Left cardiac atrium (tissue), 4 donors: Measurements from ENCODE around the gene SRRM1. TPM values are rescaled to one million over a fixed set of nuclear protein-coding genes. Genes with fewer than 3 reads are reported as not detected.

Experiments used
- ATAC-seq, 2 donors: fragments of 200-7000 bp; cut with Tn5 transposase; one replicate each; pipeline ENCODE4 v1.9.1; 2020; ENCODE audit warnings: mild to moderate bottlenecking in 2 of 2, moderate library complexity in 2 of 2
- DNase-seq: peaks from one replicate; pipeline ENCODE4 v3.0.0-alpha.2; 2020
- intact Hi-C, 2 donors: fragments of 100-400 bp; cut with DNase I; formaldehyde crosslinking; loops; one replicate each; pipeline versions ENCODE4 v1.14.1 to v1.15.1; 2022 to 2023
- long read RNA-seq: library from polyadenylated mRNA; unstranded; transcript quantifications from one replicate; pipeline ENCODE4 v2.0.0, GENCODE V29; 2021
- total RNA-seq, 2 donors: library from RNA; stranded (reverse); fragmentation: NEBNext Ultra II Directional; extraction: Animal tissue kit (Norgen Biotek cat#: 25700); gene quantifications; one replicate each; pipeline ENCODE4 v1.2.1, GENCODE V29; 2021
- donor health status: DM: no; HTN: yes; CAD: no.
- donor health status: DM: no; HTN: yes; CAD: no; lungs with severe emphysema.
- donor health status: DM: yes; HTN: yes; CAD: no.
- donor health status: Dilated cardiomyopathy.

SRRM1 gene, protein sequence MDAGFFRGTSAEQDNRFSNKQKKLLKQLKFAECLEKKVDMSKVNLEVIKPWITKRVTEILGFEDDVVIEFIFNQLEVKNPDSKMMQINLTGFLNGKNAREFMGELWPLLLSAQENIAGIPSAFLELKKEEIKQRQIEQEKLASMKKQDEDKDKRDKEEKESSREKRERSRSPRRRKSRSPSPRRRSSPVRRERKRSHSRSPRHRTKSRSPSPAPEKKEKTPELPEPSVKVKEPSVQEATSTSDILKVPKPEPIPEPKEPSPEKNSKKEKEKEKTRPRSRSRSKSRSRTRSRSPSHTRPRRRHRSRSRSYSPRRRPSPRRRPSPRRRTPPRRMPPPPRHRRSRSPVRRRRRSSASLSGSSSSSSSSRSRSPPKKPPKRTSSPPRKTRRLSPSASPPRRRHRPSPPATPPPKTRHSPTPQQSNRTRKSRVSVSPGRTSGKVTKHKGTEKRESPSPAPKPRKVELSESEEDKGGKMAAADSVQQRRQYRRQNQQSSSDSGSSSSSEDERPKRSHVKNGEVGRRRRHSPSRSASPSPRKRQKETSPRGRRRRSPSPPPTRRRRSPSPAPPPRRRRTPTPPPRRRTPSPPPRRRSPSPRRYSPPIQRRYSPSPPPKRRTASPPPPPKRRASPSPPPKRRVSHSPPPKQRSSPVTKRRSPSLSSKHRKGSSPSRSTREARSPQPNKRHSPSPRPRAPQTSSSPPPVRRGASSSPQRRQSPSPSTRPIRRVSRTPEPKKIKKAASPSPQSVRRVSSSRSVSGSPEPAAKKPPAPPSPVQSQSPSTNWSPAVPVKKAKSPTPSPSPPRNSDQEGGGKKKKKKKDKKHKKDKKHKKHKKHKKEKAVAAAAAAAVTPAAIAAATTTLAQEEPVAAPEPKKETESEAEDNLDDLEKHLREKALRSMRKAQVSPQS
- total RNA-seq = 10 to 100 TPM; 60.4 to 89.9 TPM
- long read RNA-seq, partial matches to known transcripts = 16 of 34 reads
- long read RNA-seq, other reads (novel, unspliced or antisense) = 14 of 34 reads

- peak; percentile 99 for DNase-seq
- intact Hi-C loops = no loop called here
- peak; percentile 97 for ATAC-seq
These were observed at the start of gene SRRM1 for GRCh38 chr1:24642481-24643362. Gene SRRM1, plus strand, starts transcription at chr1:24643302. Its CDS starts 25 bp downstream, at chr1:24643327.

DNA sequence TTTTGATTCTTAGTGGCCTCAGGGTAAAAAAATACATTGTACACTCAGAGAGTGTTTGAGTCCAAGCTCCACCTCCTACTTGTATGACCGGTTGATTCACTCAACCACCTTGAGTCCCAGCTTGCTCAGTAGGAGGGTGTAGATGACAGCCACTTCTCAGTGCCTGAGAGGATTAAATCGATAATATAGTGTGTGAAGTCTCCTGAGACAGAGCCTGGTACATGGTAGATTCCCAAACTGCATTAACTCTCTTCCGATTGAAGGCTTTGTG, 48.8 kb upstream of the SRRM1 start:
- no peak for ATAC-seq
- DNase-seq = no peak
- intact Hi-C loops = no loop called here

GRCh38 chr1:24596401-24596880, 46.7 kb upstream of the SRRM1 start:
- ATAC-seq (no peak), DNase-seq (no peak)
- intact Hi-C loops = no loop called here

DNA sequence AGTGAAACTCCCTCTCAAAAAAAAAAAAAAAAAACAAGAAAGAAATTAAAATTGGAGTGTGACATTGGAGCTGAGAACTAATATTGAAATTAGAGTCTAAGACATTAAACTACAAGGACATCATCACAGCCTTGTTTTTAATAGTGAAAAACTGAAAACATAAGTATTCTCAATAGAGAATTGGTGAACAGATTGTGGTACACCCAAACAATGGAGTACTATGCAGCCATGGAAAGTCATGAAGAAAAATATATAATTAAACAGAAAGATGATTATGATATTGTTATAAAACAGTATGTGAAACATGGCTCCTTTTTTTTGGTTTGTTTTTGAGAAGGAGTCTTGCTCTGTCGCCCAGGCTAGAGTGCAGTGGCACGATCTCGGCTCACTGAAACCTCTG, 43.8 kb upstream of the SRRM1 start:
- ATAC-seq (no peak), DNase-seq (no peak)
- intact Hi-C loops = no loop called here

DNA sequence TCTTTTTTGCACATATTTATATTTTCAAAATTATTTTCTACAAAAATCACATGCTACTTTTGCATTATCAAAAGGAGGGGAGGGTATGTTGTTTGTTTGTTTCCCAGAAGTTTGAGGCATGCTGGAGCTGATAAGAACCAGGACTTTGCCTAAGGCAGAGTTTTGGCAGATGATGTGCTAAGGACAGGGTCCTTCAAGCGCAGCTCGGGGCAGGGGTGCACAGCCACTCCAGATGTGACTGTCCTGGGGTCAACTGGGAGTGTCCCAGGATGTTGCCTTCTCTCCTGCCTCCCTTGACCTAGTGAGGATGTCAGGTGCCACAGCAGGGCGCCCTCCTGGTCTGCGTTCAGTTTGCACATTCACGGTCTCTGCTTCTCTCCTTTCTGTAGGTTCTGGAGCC, 42.6 kb upstream of the SRRM1 start:
- DNase-seq = no peak
- intact Hi-C loops = no loop called here
- no peak for ATAC-seq

DNA sequence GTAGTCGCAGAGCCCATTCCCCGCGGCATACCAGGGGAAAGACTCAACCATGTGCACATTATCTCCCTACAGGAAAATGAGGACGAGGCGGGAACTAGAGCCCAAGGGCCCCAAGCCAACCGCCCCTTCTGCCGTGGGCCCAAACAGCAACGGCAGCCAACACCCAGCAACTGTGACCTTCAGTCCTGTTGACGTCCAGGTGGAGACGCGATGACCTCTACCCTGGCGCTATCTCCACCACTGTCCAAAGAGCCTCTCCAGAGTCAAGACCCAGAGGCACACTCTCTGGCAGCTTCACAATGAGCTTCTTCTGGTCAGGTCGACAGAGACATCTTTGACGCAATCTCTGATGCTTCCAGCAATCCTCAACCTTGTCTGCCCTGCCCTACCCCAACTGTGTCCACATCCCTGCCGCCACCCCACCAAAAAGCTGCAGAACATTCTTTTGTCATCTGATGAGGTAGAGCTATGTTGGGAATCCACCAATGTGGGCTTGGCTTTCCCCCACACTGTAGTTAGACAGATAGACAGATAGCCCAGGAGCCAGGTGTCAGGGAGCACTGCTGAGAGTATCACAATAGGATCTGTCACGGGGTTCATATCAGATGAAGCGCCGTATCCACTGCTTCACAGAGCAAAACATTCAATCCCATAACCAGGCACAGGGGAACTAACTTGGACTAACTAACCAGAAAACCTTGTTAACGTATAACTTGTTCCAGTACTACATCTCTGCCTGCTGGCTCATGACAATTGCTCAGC, 37.4 kb upstream of the SRRM1 start:
- ATAC-seq = no peak
- intact Hi-C loops = no loop called here
- no peak for DNase-seq

GRCh38 chr1:24606296-24606605, 36.9 kb upstream of the SRRM1 start:
- ATAC-seq (no peak), DNase-seq (no peak)
- intact Hi-C loops = no loop called here

GRCh38 chr1:24606621-24607020, 36.5 kb upstream of the SRRM1 start:
- DNase-seq = no peak
- intact Hi-C loops = no loop called here
- no peak for ATAC-seq

- ATAC-seq (no peak), DNase-seq (no peak)
- intact Hi-C loops = no loop called here
These were observed 33.1 kb upstream of the SRRM1 start for GRCh38 chr1:24609949-24610517.

DNA sequence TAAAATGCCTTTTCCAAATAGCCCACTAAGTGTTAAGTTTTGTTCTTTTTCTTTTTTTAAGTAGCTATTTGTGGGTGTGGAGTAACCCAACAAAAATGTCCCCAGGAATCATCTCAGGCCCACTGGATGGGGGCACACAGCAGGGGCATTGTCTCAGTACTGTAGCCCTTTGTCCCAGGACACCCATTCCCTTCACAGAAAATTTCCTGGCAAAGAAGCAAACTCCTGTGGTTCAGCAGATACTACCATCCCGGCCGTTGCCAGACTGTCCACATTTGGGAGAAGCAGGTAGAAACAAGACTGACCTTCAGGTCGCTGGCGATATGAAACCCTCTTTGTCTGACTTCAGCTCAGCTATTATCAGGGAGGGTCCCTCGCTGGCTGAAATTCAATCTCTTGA, 23.7 kb upstream of the SRRM1 start:
- ATAC-seq (no peak), DNase-seq (no peak)
- intact Hi-C loops = no loop called here

DNA sequence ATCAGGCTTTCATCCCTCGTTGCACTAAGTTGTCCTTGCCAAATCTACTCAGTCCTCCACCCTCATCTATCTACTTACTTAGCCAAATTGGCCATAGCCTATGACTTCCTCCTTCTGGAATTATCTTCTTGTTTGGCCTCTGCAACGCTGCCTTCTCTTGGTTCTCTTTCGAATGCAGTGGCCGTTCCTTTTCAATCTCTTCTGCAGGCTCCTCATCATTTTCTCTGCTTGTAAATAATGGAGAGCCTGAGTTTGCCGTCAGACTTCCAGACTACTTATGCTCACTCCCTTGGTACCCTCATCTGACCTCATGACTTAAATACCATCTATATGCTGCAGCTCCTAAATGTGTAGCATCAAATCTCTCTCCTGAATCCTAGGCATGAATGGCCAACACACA, 22.4 kb upstream of the SRRM1 start:
- DNase-seq = no peak
- intact Hi-C loops = no loop called here
- no peak for ATAC-seq

- no peak for ATAC-seq
- DNase-seq = no peak
- intact Hi-C loops = no loop called here
These were observed 22.0 kb upstream of the SRRM1 start for GRCh38 chr1:24621121-24621520.

GRCh38 chr1:24622218-24622617, 20.9 kb upstream of the SRRM1 start:
- ATAC-seq (no peak), DNase-seq (no peak)
- intact Hi-C loops = no loop called here

GRCh38 chr1:24632832-24633175, 10.3 kb upstream of the SRRM1 start:
- no peak for DNase-seq
- no peak for ATAC-seq
- intact Hi-C loops = loop anchor here (10.0 kb wide), 2 partner anchors 68 to 218 kb away; partner anchors contain the start of genes NIPAL3 (in 1 of the 2) and STPG1 (in 1 of the 2)

- intact Hi-C loops = loop anchor here (2.0 to 10.0 kb wide), 4 partner anchors 71 to 438 kb away; partner anchors contain the start of genes NIPAL3 (in 1 of the 2) and STPG1 (in 1 of the 2)
- DNase-seq = no peak
- ATAC-seq = peak; percentile 71 to 75
These were observed 7.8 kb upstream of the SRRM1 start for GRCh38 chr1:24635195-24635843.

- ATAC-seq (no peak), DNase-seq (no peak)
- intact Hi-C loops = loop anchor here (5.0 to 10.0 kb wide), 3 partner anchors 72 to 440 kb away; partner anchors contain the start of genes NIPAL3 (in 1 of the 2) and STPG1 (in 1 of the 2)
These were observed 6.3 kb upstream of the SRRM1 start for GRCh38 chr1:24636661-24637357.

DNA sequence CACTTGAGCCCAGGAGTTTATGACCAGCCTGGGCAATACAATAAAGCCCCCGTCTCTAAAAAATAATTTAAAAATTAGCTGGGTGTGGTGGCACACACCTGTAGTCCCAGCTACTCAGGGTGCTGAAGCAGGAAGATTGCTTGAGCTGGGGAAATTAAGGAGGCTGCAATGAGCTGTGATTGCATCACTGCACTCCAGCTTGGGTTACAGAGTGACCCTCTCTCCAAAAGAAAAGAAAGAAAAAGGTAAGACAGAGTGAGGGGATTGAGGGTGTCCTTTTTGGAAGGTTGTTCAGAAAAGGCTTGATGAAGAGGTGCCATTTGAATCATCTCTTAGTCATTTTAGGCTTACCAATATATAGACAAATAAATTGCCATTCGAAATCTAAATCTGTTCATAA, 4.0 kb upstream of the SRRM1 start:
- ATAC-seq = no peak
- DNase-seq = no peak
- intact Hi-C loops = loop anchor here (5.0 to 10.0 kb wide), 3 partner anchors 74 to 442 kb away; partner anchors contain the start of genes NIPAL3 (in 1 of the 2) and STPG1 (in 1 of the 2)
